Right atrium auricular region (tissue), 2 donors: ENCODE results near the gene LAP3. TPM values are rescaled to one million over a fixed set of nuclear protein-coding genes. Genes with fewer than 3 reads are reported as not detected.

ENCODE experiments used
- DNase-seq: peaks from one replicate; pipeline ENCODE4 v3.0.0-alpha.2; 2019; ENCODE audit warnings: low spot score
- H3K27ac ChIP-seq, 2 donors: fragments of 200-600 bp; sonication (generic); 1 replicate in 1 of 2; 2 replicates in 1 of 2; pipeline ENCODE4 v1.5.1; 2016 to 2019
- H3K27me3 ChIP-seq, 2 donors: fragments of 200-600 bp; sonication (generic); one replicate each; pipeline versions ENCODE4 v1.5.1 to v1.6.0; 2017 to 2019
- H3K36me3 ChIP-seq: fragments of 200-600 bp; sonication (generic); one replicate; pipeline ENCODE4 v1.5.1; 2016
- H3K4me1 ChIP-seq, 2 donors: fragments of 200-600 bp; sonication (generic); one replicate each; pipeline versions ENCODE4 v1.5.1 to v1.6.0; 2017 to 2019
- H3K4me3 ChIP-seq, 2 donors: fragments of 200-600 bp; sonication (generic); 1 replicate in 1 of 2; 2 replicates in 1 of 2; pipeline ENCODE4 v1.5.1; 2017 to 2019; ENCODE audit warnings: mild to moderate bottlenecking in 1 of 2, moderate library complexity in 1 of 2
- H3K9me3 ChIP-seq, 2 donors: fragments of 200-600 bp; sonication (generic); one replicate each; pipeline ENCODE4 v1.5.1; 2019
- total RNA-seq, 2 donors: library from RNA; depleted of rRNA; stranded (reverse); fragments of >200 nt; gene quantifications; one replicate each; pipeline ENCODE4 v1.1.0, GENCODE V29; 2016
- TF ChIP-seq, protein P1 (sequence below), 2 donors: fragments of 200-600 bp; sonication (generic); IDR thresholded peaks; one replicate each; pipeline ENCODE4 v1.5.1; 2019; ENCODE audit warnings: antibody characterized with exemption in 2 of 2

LAP3 gene
- total RNA-seq, 2 donors from 2014 or later, result 35.5 to 67.2 TPM

DNA sequence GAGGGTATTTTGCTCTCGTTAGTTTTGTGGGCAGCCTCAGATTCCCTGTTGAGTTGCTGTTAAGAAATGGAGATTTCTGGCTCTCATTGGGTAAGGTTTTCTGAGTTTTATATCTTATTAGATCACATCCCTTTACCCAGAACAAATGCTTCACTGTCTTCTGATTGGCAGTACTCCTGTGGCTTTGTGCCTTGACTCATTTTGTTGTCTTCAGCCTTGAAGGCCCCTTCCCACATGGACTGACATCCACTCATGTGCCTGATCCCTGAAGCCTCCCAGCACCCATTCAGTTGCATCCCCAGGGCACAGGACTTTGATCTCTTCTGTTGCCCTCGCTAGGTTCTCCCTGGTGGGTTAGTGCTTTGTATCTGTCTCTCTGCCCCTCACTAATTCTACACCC lies 47.8 kb downstream of the LAP3 start:
- TF ChIP-seq, protein P1, sequence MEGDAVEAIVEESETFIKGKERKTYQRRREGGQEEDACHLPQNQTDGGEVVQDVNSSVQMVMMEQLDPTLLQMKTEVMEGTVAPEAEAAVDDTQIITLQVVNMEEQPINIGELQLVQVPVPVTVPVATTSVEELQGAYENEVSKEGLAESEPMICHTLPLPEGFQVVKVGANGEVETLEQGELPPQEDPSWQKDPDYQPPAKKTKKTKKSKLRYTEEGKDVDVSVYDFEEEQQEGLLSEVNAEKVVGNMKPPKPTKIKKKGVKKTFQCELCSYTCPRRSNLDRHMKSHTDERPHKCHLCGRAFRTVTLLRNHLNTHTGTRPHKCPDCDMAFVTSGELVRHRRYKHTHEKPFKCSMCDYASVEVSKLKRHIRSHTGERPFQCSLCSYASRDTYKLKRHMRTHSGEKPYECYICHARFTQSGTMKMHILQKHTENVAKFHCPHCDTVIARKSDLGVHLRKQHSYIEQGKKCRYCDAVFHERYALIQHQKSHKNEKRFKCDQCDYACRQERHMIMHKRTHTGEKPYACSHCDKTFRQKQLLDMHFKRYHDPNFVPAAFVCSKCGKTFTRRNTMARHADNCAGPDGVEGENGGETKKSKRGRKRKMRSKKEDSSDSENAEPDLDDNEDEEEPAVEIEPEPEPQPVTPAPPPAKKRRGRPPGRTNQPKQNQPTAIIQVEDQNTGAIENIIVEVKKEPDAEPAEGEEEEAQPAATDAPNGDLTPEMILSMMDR (IDR thresholded peaks at IDR 0.05), result no peak
- Histone ChIP-seq H3K36me3 (peaks cover 97% of the 10 kb centered on the region), H3K4me1 (peaks cover 0 to 6% of the 10 kb centered on the region in 2 donors), H3K4me3 (no peak overlapping the region), H3K9me3 (no peaks in the 10 kb centered on the region), H3K27me3 (no peaks in the 10 kb centered on the region), H3K27ac (no peak overlapping the region)
- DNase-seq, result no peak

GRCh38 chr4:17630228-17630627 lies 53.2 kb downstream of the LAP3 start:
- H3K27ac ChIP-seq, result no peak overlapping the region
- H3K27me3 ChIP-seq, result no peaks in the 10 kb centered on the region
- no peak overlapping the region for H3K4me3 ChIP-seq
- no peaks in the 10 kb centered on the region for H3K9me3 ChIP-seq
- no peak for DNase-seq
- peaks cover 88% of the 10 kb centered on the region for H3K36me3 ChIP-seq
- TF ChIP-seq, protein P1 (IDR thresholded peaks at IDR 0.05), result no peak
- H3K4me1 ChIP-seq, result no peaks in the 10 kb centered on the region

DNA sequence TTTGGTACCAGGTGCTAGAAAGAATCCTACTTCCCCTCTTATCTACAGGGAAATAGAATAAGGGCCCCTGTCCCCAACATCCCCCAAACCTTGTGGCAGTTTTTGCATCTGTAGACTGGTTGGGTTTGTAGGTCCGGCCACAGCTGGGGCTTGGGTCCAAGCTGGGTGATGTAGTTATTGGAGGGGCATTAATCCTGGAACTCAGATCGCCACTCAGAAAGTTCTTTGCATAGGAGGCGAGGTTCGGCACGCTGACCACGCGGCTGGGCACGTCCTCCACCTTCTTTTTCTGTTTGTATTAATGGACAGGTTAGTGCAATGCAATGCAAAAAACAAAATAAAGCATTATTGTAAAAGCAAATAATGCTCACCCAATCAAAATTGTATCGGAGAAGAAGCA lies 56.6 kb downstream of the LAP3 start:
- peaks cover 54% of the 10 kb centered on the region for H3K36me3 ChIP-seq
- no peak overlapping the region for H3K27ac ChIP-seq
- no peak overlapping the region for H3K4me3 ChIP-seq
- DNase-seq, result no peak
- no peaks in the 10 kb centered on the region for H3K4me1 ChIP-seq
- H3K9me3 ChIP-seq, result no peaks in the 10 kb centered on the region
- TF ChIP-seq, protein P1 (IDR thresholded peaks at IDR 0.05), result no peak
- no peaks in the 10 kb centered on the region for H3K27me3 ChIP-seq

- DNase-seq, result no peak
- Histone ChIP-seq H3K27ac (no peak overlapping the region), H3K4me1 (no peaks in the 10 kb centered on the region), H3K36me3 (peaks cover 41% of the 10 kb centered on the region), H3K9me3 (no peaks in the 10 kb centered on the region), H3K27me3 (no peaks in the 10 kb centered on the region), H3K4me3 (no peak overlapping the region)
- TF ChIP-seq, protein P1 (IDR thresholded peaks at IDR 0.05), result no peak
Measured at GRCh38 chr4:17635056-17635455, 58.1 kb downstream of the LAP3 start.

GRCh38 chr4:17636341-17636695 lies 59.3 kb downstream of the LAP3 start:
- H3K36me3 ChIP-seq, result peaks cover 29% of the 10 kb centered on the region
- no peaks in the 10 kb centered on the region for H3K4me1 ChIP-seq
- no peak overlapping the region for H3K4me3 ChIP-seq
- TF ChIP-seq, protein P1 (IDR thresholded peaks at IDR 0.05), result no peak
- H3K27ac ChIP-seq, result no peak overlapping the region
- H3K27me3 ChIP-seq, result no peaks in the 10 kb centered on the region
- no peak for DNase-seq
- H3K9me3 ChIP-seq, result no peaks in the 10 kb centered on the region
